Upper lobe of left lung (tissue), 4 donors: Measurements from ENCODE around the gene KBTBD4.

Experiments used
- CTCF ChIP-seq, 6 experiments: fragments of 450-650 bp in 4 of 6; fragments of 200-600 bp in 2 of 6; sonication (generic) in 2 of 6; IDR thresholded peaks; one replicate each; pipeline ENCODE4 v1.5.1; 2016 to 2019; ENCODE audit warnings: antibody characterized with exemption in 6 of 6
- EP300 ChIP-seq, 4 donors: sonication (generic); formaldehyde crosslinking; IDR thresholded peaks; one replicate each; pipeline ENCODE4 v1.5.1; 2017; ENCODE audit warnings: antibody characterized with exemption in 4 of 4, control low read depth in 2 of 4

- TF ChIP-seq CTCF (IDR thresholded peaks at IDR 0.05) = peak; percentile 16 to 46 (median 41)
- no peak for TF ChIP-seq EP300 (IDR thresholded peaks at IDR 0.05)
Measured at GRCh38 chr11:47616726-47617416, 38.1 kb upstream of the KBTBD4 start.
